T47D (cell line): ENCODE data around the gene NTM.

Experiments used
- DNase-seq, 2 experiments: peaks; one replicate each; pipeline versions ENCODE4 v3.0.0 to v3.0.0-alpha.2; 2011 to 2012; ENCODE audit warnings: low read depth in 1 of 2, low spot score in 1 of 2
- JUND ChIP-seq: IDR thresholded peaks from 2 replicates; pipeline ENCODE4 v1.6.1; 2012; ENCODE audit warnings: low read depth
- in situ Hi-C: cut with HindIII; loops from 2 replicates; pipeline ENCODE4 v1.10.0; 2016; ENCODE audit warnings: low sequenced_read_pairs, low pct_unique_long_range_greater_than_20kb

NTM gene

GRCh38 chr11:131581046-131581445 lies 210.6 kb downstream of the NTM start:
- no peak for TF ChIP-seq JUND
- no peak for DNase-seq
- in situ Hi-C loops = no loop called here

- in situ Hi-C loops = no loop called here
- no peak for DNase-seq
- no peak for TF ChIP-seq JUND
Measured at GRCh38 chr11:131582021-131582525, 211.7 kb downstream of the NTM start.

GRCh38 chr11:131583421-131583820 lies 213.0 kb downstream of the NTM start:
- DNase-seq = no peak
- in situ Hi-C loops = no loop called here
- TF ChIP-seq JUND = no peak

- no peak for TF ChIP-seq JUND
- in situ Hi-C loops = no loop called here
- DNase-seq = no peak
Measured at GRCh38 chr11:131583938-131584337, 213.5 kb downstream of the NTM start.

GRCh38 chr11:131584785-131585592 lies 214.6 kb downstream of the NTM start:
- no peak for TF ChIP-seq JUND
- DNase-seq = no peak
- in situ Hi-C loops = no loop called here

GRCh38 chr11:131588057-131588456 lies 217.6 kb downstream of the NTM start:
- in situ Hi-C loops = no loop called here
- no peak for DNase-seq
- no peak for TF ChIP-seq JUND

- no peak for TF ChIP-seq JUND
- in situ Hi-C loops = no loop called here
- DNase-seq = no peak
Measured at GRCh38 chr11:131591051-131591461, 220.6 kb downstream of the NTM start.

- in situ Hi-C loops = no loop called here
- no peak for TF ChIP-seq JUND
- DNase-seq = no peak
Measured at GRCh38 chr11:131592152-131592551, 221.7 kb downstream of the NTM start.

- no peak for DNase-seq
- TF ChIP-seq JUND = no peak
- in situ Hi-C loops = no loop called here
Measured at GRCh38 chr11:131592734-131593133, 222.3 kb downstream of the NTM start.

- no peak for TF ChIP-seq JUND
- no peak for DNase-seq
- in situ Hi-C loops = no loop called here
Measured at GRCh38 chr11:131593301-131593700, 222.9 kb downstream of the NTM start.

GRCh38 chr11:131595797-131596196 lies 225.4 kb downstream of the NTM start:
- in situ Hi-C loops = no loop called here
- DNase-seq = no peak
- TF ChIP-seq JUND = no peak

GRCh38 chr11:131597890-131598289 lies 227.5 kb downstream of the NTM start:
- no peak for DNase-seq
- in situ Hi-C loops = no loop called here
- TF ChIP-seq JUND = no peak

GRCh38 chr11:131598305-131598704 lies 227.9 kb downstream of the NTM start:
- in situ Hi-C loops = no loop called here
- DNase-seq = no peak

GRCh38 chr11:131599285-131599684 lies 228.9 kb downstream of the NTM start:
- no peak for TF ChIP-seq JUND
- no peak for DNase-seq
- in situ Hi-C loops = no loop called here

More at GRCh38 chr11:131598305-131598704, 227.9 kb downstream of the NTM start:
- no peak for TF ChIP-seq JUND
